Activated T-cell treated with anti-CD3 and anti-CD28 coated beads, Interleukin-2, amount 50 U/mL, for 24 hours (primary cell): ENCODE results near the gene TEX14.
"Not testable (repeated sequence)": the region's sequence is repeated elsewhere in the genome, so short reads cannot be mapped to it uniquely, and the experiment has no call there.

Experiments used
- DNase-seq: peaks from one replicate; pipeline ENCODE4 v3.0.0-alpha.2; 2020
- H3K27ac Mint-ChIP-seq: 2 replicates; pipeline ENCODE4 v1.8.0; 2020; ENCODE audit warnings: mild to moderate bottlenecking, mixed read lengths
- H3K27me3 Mint-ChIP-seq: 2 replicates; pipeline ENCODE4 v1.8.0; 2020; ENCODE audit warnings: mixed read lengths
- H3K36me3 Mint-ChIP-seq: 2 replicates; pipeline ENCODE4 v1.8.0; 2020; ENCODE audit warnings: low read depth, mixed read lengths
- H3K4me1 Mint-ChIP-seq: 2 replicates; pipeline ENCODE4 v1.8.0; 2020; ENCODE audit warnings: low read depth, mixed read lengths
- H3K4me3 Mint-ChIP-seq: 2 replicates; pipeline ENCODE4 v1.8.0; 2020; ENCODE audit warnings: mild to moderate bottlenecking, moderate library complexity, mixed read lengths
- H3K9me3 Mint-ChIP-seq: 2 replicates; pipeline ENCODE4 v1.8.0; 2020; ENCODE audit warnings: mixed read lengths

Gene TEX14

GRCh38 chr17:58678287-58678686 lies 13.6 kb downstream of the TEX14 start:
- H3K4me1 Mint-ChIP-seq, H3K9me3 Mint-ChIP-seq, H3K27ac Mint-ChIP-seq, H3K4me3 Mint-ChIP-seq, H3K27me3 Mint-ChIP-seq, H3K36me3 Mint-ChIP-seq, DNase-seq: not testable (repeated sequence)

- Mint-ChIP-seq H3K4me1 (no peaks in the 10 kb centered on the region), H3K4me3 (no peak overlapping the region), H3K9me3 (no peaks in the 10 kb centered on the region), H3K27ac (no peak overlapping the region), H3K27me3 (peaks cover 6% of the 10 kb centered on the region), H3K36me3 (no peaks in the 10 kb centered on the region)
- no peak for DNase-seq
Observed at GRCh38 chr17:58677194-58677880, 14.5 kb downstream of the TEX14 start.

GRCh38 chr17:58671969-58672368 lies 19.9 kb downstream of the TEX14 start:
- Mint-ChIP-seq H3K27me3 (peaks cover 5% of the 10 kb centered on the region), H3K9me3 (no peaks in the 10 kb centered on the region), H3K4me3 (no peak overlapping the region), H3K36me3 (no peaks in the 10 kb centered on the region), H3K4me1 (peaks cover 2% of the 10 kb centered on the region), H3K27ac (no peak overlapping the region)
- DNase-seq, result no peak

- Mint-ChIP-seq H3K27me3 (peaks cover 7% of the 10 kb centered on the region), H3K4me1 (peaks cover 8% of the 10 kb centered on the region), H3K27ac (no peak overlapping the region), H3K36me3 (no peaks in the 10 kb centered on the region), H3K4me3 (no peak overlapping the region), H3K9me3 (no peaks in the 10 kb centered on the region)
- DNase-seq, result no peak
Observed at GRCh38 chr17:58669853-58670252, 22.0 kb downstream of the TEX14 start.

GRCh38 chr17:58668598-58668935 lies 23.3 kb downstream of the TEX14 start:
- no peak overlapping the region for H3K4me3 Mint-ChIP-seq
- peaks cover 8% of the 10 kb centered on the region for H3K4me1 Mint-ChIP-seq
- H3K27ac Mint-ChIP-seq, result no peak overlapping the region
- peaks cover 7% of the 10 kb centered on the region for H3K27me3 Mint-ChIP-seq
- H3K36me3 Mint-ChIP-seq, result no peaks in the 10 kb centered on the region
- no peak for DNase-seq
- H3K9me3 Mint-ChIP-seq, result no peaks in the 10 kb centered on the region

- DNase-seq, result no peak
- no peaks in the 10 kb centered on the region for H3K36me3 Mint-ChIP-seq
- H3K4me3 Mint-ChIP-seq, result no peak overlapping the region
- H3K27ac Mint-ChIP-seq, result no peak overlapping the region
- H3K9me3 Mint-ChIP-seq, result no peaks in the 10 kb centered on the region
- peaks cover 7% of the 10 kb centered on the region for H3K27me3 Mint-ChIP-seq
- peaks cover 8% of the 10 kb centered on the region for H3K4me1 Mint-ChIP-seq
Observed at GRCh38 chr17:58667934-58668597, 23.8 kb downstream of the TEX14 start.

- Mint-ChIP-seq H3K4me1 (peaks cover 8% of the 10 kb centered on the region), H3K27me3 (peaks cover 7% of the 10 kb centered on the region), H3K36me3 (no peaks in the 10 kb centered on the region), H3K27ac (no peak overlapping the region), H3K9me3 (no peaks in the 10 kb centered on the region), H3K4me3 (no peak overlapping the region)
- DNase-seq, result peak; percentile 41
Observed at GRCh38 chr17:58666858-58667267, 25.0 kb downstream of the TEX14 start.

- Mint-ChIP-seq H3K27me3 (peaks cover 7% of the 10 kb centered on the region), H3K27ac (no peak overlapping the region), H3K9me3 (no peaks in the 10 kb centered on the region), H3K4me1 (peaks cover 8% of the 10 kb centered on the region), H3K4me3 (no peak overlapping the region), H3K36me3 (no peaks in the 10 kb centered on the region)
- DNase-seq, result no peak
Observed at GRCh38 chr17:58665946-58666857, 25.6 kb downstream of the TEX14 start.

- Mint-ChIP-seq H3K9me3 (no peaks in the 10 kb centered on the region), H3K4me3 (no peak overlapping the region), H3K27me3 (peaks cover 7% of the 10 kb centered on the region), H3K36me3 (no peaks in the 10 kb centered on the region), H3K27ac (no peak overlapping the region), H3K4me1 (peaks cover 10% of the 10 kb centered on the region)
- DNase-seq, result no peak
Observed at GRCh38 chr17:58664302-58664701, 27.5 kb downstream of the TEX14 start.

GRCh38 chr17:58661499-58661898 lies 30.3 kb downstream of the TEX14 start:
- Mint-ChIP-seq H3K27ac (no peak overlapping the region), H3K36me3 (no peaks in the 10 kb centered on the region), H3K4me1 (peaks cover 22% of the 10 kb centered on the region), H3K9me3 (no peaks in the 10 kb centered on the region), H3K4me3 (no peak overlapping the region), H3K27me3 (peaks cover 2% of the 10 kb centered on the region)
- no peak for DNase-seq

- H3K9me3 Mint-ChIP-seq, result no peaks in the 10 kb centered on the region
- H3K27me3 Mint-ChIP-seq, result no peaks in the 10 kb centered on the region
- H3K4me1 Mint-ChIP-seq, result peaks cover 21% of the 10 kb centered on the region
- H3K36me3 Mint-ChIP-seq, result no peaks in the 10 kb centered on the region
- no peak for DNase-seq
- H3K27ac Mint-ChIP-seq, result no peak overlapping the region
- no peak overlapping the region for H3K4me3 Mint-ChIP-seq
Observed at GRCh38 chr17:58660621-58661020, 31.2 kb downstream of the TEX14 start.

- H3K36me3 Mint-ChIP-seq, H3K9me3 Mint-ChIP-seq, H3K27me3 Mint-ChIP-seq: not testable (repeated sequence)
- H3K27ac Mint-ChIP-seq, result peak overlapping the region; percentile 100
- peak overlapping the region; percentile 71 for H3K4me3 Mint-ChIP-seq
- H3K4me1 Mint-ChIP-seq, result peaks cover 21% of the 10 kb centered on the region
- peak; percentile 39 for DNase-seq
Observed at GRCh38 chr17:58659714-58660084, 32.1 kb downstream of the TEX14 start.

GRCh38 chr17:58658804-58659713 lies 32.8 kb downstream of the TEX14 start:
- H3K9me3 Mint-ChIP-seq, result no peaks in the 10 kb centered on the region
- no peaks in the 10 kb centered on the region for H3K27me3 Mint-ChIP-seq
- H3K36me3 Mint-ChIP-seq, result no peaks in the 10 kb centered on the region
- peak overlapping the region; percentile 71 for H3K4me3 Mint-ChIP-seq
- peak; percentile 80 for DNase-seq
- peak overlapping the region; percentile 100 for H3K27ac Mint-ChIP-seq
- H3K4me1 Mint-ChIP-seq, result peaks cover 21% of the 10 kb centered on the region
